SH-SY5Y (cell line): ENCODE results near the gene EXOSC2.

Source experiments
- GATA2 ChIP-seq: IDR thresholded peaks from 2 replicates; pipeline ENCODE4 v1.6.1; 2011; ENCODE audit warnings: mild to moderate bottlenecking, low read depth, low read length
- GATA3 ChIP-seq: IDR thresholded peaks from 2 replicates; pipeline ENCODE4 v1.6.1; 2011; ENCODE audit warnings: low read depth, mild to moderate bottlenecking, low read length, moderate library complexity

DNA sequence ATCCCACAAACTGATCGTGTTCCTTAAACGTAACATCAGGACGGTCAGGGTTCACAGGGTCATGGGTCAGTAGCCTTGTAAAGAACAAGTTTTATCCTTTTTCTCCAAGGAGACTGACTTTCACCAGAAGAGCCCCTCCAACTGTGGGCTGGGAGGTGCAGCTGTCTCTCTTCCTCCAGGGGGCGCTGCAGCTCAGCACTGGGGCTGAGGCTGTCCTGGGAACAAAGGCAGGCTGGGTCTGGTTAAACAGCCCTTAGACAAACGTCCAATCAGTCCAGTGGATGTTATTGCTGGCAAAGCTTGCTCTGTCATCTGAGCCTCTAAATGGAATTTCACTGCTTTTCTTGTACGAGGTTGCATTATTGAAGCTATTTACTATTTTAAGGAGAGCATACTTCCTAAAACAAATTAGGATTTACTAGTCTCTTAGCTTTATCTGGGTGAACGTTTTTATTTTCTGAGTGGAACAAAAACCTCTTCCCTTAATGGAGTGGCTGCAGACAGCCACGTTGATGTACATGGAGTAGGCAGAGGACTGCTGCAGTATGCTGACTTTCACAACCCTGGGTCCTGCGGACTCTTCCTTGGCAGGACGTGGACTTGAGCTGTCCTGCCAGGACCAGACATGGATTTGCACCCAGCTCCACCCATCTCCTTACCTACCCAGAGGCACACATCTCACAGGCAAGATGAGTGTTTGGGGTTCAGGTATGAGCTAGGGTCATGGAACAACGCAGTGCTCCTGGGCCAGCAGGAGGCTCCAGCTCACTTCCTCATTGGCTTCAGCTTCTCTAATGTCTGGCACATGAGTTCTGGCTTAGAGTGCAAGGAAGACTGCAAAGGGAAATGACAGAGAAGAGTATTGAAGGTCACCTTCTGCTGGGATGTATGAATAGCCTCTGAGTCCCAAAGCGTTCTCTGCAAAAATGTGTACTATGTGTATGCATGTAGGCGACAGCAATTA lies 7.8 kb downstream of the EXOSC2 start:
- TF ChIP-seq GATA2 (no peak), GATA3 (no peak)
